Ascending aorta (tissue), 2 donors: ENCODE measurements around the gene HEY2. TPM values are rescaled to one million over a fixed set of nuclear protein-coding genes. Genes with fewer than 3 reads are reported as not detected.

Source experiments
- DNase-seq, 2 donors: peaks; one replicate each; pipeline ENCODE4 v3.0.0-alpha.2; 2019; ENCODE audit warnings: low spot score in 2 of 2
- H3K27ac ChIP-seq, 2 donors: fragments of 200-600 bp; sonication (generic); one replicate each; pipeline ENCODE4 v1.5.1; 2016 to 2017; ENCODE audit warnings: mild to moderate bottlenecking in 1 of 2
- H3K27me3 ChIP-seq: fragments of 200-600 bp; sonication (generic); one replicate; pipeline ENCODE4 v1.5.1; 2017
- H3K36me3 ChIP-seq, 2 donors: fragments of 200-600 bp; sonication (generic); one replicate each; pipeline ENCODE4 v1.5.1; 2016
- H3K4me1 ChIP-seq, 2 donors: fragments of 200-600 bp; sonication (generic); one replicate each; pipeline ENCODE4 v1.5.1; 2016 to 2017; ENCODE audit warnings: mild to moderate bottlenecking in 1 of 2
- H3K4me3 ChIP-seq, 2 donors: fragments of 200-600 bp; sonication (generic); one replicate each; pipeline ENCODE4 v1.5.1; 2016 to 2017; ENCODE audit warnings: mild to moderate bottlenecking in 1 of 2
- H3K9me3 ChIP-seq, 2 donors: fragments of 200-600 bp; sonication (generic); one replicate each; pipeline ENCODE4 v1.5.1; 2016
- intact Hi-C: fragments of 100-400 bp; cut with DNase I; formaldehyde crosslinking; loops from one replicate; pipeline ENCODE4 v1.15.1; 2023
- total RNA-seq: library from RNA; depleted of rRNA; stranded (reverse); fragments of >200 nt; gene quantifications from one replicate; pipeline ENCODE4 v1.1.0, GENCODE V29; 2016
- TF ChIP-seq, protein P1 (sequence below), 3 experiments: fragments of 200-600 bp in 2 of 3; fragments of 450-650 bp in 1 of 3; sonication (generic) in 2 of 3; IDR thresholded peaks; one replicate each; pipeline ENCODE4 v1.5.1; 2016 to 2019; ENCODE audit warnings: antibody characterized with exemption in 3 of 3, mild to moderate bottlenecking in 1 of 3, moderate library complexity in 1 of 3

Gene HEY2
- total RNA-seq, 1 donor from 2014 or later: 0.32 TPM

DNA sequence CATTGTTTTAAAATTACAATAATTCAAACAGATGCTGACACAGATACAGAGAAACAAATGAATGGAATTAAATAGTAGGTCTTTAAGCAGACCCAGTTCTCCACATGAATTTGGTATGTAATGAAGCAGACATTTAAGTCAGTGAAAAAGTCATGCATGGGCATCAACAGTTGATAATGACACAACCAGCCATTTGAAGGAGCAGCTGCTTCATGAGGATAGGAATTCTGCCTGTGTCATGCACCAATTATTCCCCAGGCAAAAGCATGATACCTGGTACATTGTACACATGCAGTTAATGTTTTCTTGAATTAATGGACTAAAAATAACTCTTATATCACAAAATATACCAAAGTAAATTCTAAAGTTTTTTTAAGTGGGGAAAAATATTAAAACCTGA lies 11.2 kb upstream of the HEY2 start:
- TF ChIP-seq, protein P1, sequence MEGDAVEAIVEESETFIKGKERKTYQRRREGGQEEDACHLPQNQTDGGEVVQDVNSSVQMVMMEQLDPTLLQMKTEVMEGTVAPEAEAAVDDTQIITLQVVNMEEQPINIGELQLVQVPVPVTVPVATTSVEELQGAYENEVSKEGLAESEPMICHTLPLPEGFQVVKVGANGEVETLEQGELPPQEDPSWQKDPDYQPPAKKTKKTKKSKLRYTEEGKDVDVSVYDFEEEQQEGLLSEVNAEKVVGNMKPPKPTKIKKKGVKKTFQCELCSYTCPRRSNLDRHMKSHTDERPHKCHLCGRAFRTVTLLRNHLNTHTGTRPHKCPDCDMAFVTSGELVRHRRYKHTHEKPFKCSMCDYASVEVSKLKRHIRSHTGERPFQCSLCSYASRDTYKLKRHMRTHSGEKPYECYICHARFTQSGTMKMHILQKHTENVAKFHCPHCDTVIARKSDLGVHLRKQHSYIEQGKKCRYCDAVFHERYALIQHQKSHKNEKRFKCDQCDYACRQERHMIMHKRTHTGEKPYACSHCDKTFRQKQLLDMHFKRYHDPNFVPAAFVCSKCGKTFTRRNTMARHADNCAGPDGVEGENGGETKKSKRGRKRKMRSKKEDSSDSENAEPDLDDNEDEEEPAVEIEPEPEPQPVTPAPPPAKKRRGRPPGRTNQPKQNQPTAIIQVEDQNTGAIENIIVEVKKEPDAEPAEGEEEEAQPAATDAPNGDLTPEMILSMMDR (IDR thresholded peaks at IDR 0.05): no peak
- intact Hi-C loops: no loop called here

DNA sequence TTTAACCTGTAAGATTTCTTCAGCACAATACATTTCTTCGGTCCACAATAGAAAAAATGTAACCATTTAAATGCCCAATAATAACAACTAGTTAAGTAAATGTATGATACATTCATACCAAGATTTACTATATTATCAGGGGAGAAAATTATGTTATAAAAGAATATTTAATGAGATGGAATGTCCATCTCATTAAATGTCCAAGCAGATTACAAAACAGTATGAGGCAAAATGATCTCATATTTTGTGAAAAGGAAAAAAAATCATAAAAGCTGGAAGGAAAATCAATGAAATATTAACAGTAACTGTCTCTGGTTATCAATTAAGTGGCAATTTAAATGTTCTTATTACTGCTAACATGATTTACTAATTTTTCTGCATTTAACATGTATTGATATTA lies 10.1 kb upstream of the HEY2 start:
- H3K27ac ChIP-seq: no peak overlapping the region
- H3K27me3 ChIP-seq: no peaks in the 10 kb centered on the region
- peaks cover 2 to 10% of the 10 kb centered on the region in 2 donors for H3K4me1 ChIP-seq
- no peaks in the 10 kb centered on the region for H3K9me3 ChIP-seq
- no peak for DNase-seq
- TF ChIP-seq, protein P1 (IDR thresholded peaks at IDR 0.05): no peak
- H3K4me3 ChIP-seq: no peak overlapping the region
- intact Hi-C loops: no loop called here
- no peaks in the 10 kb centered on the region for H3K36me3 ChIP-seq

More for the DNA sequence above, 11.2 kb upstream of the HEY2 start:
- peaks cover 0 to 7% of the 10 kb centered on the region in 2 donors for H3K4me1 ChIP-seq
- no peak overlapping the region for H3K27ac ChIP-seq
- H3K9me3 ChIP-seq: no peaks in the 10 kb centered on the region
- H3K4me3 ChIP-seq: no peak overlapping the region
- no peaks in the 10 kb centered on the region for H3K27me3 ChIP-seq
- no peaks in the 10 kb centered on the region for H3K36me3 ChIP-seq
- DNase-seq: no peak

DNA sequence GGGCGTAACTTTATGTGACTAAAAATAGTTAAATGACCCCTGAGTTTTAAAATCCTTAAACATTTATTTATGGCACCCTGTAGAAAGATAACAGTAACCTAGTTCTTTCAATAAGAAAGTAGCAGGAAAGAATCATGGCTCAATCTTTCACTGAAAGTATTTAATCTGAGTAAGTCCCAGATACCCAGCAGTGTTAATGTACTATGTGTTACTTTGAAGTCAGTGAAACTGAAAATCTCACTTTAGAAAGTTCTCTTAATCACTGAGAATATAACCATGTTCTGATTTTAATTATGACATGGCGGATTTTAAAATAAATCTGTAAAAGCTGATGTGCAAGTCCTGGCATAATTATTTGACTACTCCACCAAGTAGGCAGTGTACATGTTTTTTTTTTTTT lies 8.1 kb upstream of the HEY2 start:
- no peaks in the 10 kb centered on the region for H3K27me3 ChIP-seq
- H3K36me3 ChIP-seq: no peaks in the 10 kb centered on the region
- H3K4me3 ChIP-seq: peak overlapping the region in 1 of 2 donors; percentile 56
- intact Hi-C loops: loop anchor here (5.0 kb wide), 1 partner anchor 44 kb away; no protein-coding TSS in a partner anchor
- TF ChIP-seq, protein P1 (IDR thresholded peaks at IDR 0.05): no peak
- H3K27ac ChIP-seq: peak overlapping the region; percentile 95 to 99
- no peaks in the 10 kb centered on the region for H3K9me3 ChIP-seq
- no peak for DNase-seq
- H3K4me1 ChIP-seq: peaks cover 10 to 12% of the 10 kb centered on the region in 2 donors

DNA sequence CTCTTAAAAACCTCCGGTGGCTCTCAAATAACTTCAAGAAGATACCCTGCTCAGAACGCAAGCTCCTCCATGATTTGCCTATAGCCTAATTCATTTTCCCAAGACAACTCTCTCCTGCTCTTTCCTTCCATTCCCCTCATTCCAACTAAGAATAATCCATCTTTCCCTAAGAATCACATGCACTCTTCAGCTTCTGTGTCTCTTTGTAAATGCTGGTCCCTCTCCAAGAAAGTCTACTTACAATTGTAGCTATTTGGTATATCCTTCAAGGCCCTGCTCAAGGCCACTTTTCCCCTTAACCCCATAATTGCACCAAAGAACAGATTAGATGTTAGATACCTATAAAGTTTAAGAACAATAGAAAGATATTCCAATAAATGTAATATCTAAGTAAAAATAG lies 7.4 kb upstream of the HEY2 start:
- intact Hi-C loops: loop anchor here (5.0 kb wide), 1 partner anchor 45 kb away; no protein-coding TSS in a partner anchor
- Histone ChIP-seq H3K27me3 (no peaks in the 10 kb centered on the region), H3K27ac (peak overlapping the region; percentile 95 to 99), H3K36me3 (no peaks in the 10 kb centered on the region), H3K4me1 (peaks cover 10 to 12% of the 10 kb centered on the region in 2 donors), H3K4me3 (peak overlapping the region; percentile 24 to 56), H3K9me3 (no peaks in the 10 kb centered on the region)
- TF ChIP-seq, protein P1 (IDR thresholded peaks at IDR 0.05): no peak
- no peak for DNase-seq

DNA sequence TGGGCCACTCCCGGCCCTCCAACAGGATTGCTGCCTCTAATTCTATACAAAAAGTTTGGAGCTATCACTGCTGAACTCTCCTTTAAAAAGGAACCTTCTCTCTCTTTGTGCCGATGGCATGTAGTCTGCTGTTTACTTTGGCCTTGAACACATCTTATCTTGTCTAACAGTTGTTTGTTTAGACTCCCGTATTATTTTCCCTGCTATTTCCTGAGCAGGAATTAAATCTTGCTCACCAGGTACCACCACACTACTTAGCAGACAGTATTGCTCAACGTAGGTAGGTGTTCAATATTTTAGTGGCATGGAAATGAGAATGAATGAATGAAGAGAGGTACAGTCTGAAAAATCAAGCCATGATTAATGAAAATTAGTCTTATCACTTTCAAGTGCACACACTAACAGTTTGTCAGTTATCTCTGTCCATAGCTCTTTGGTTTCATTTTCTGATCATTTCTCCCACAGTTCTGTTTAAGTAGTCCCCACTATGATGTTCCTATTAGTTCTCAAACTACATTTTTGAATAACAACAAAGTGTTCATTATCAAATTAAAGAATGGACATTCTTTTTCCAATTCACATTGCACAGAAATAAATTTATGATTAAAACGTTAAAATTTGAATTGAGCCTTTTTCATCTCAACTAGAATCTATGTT lies 6.8 kb upstream of the HEY2 start:
- no peak for DNase-seq
- no peaks in the 10 kb centered on the region for H3K9me3 ChIP-seq
- H3K27ac ChIP-seq: peak overlapping the region; percentile 95 to 99
- intact Hi-C loops: loop anchor here (5.0 kb wide), 1 partner anchor 45 kb away; no protein-coding TSS in a partner anchor
- peak overlapping the region; percentile 24 to 56 for H3K4me3 ChIP-seq
- no peaks in the 10 kb centered on the region for H3K27me3 ChIP-seq
- no peaks in the 10 kb centered on the region for H3K36me3 ChIP-seq
- peaks cover 10 to 12% of the 10 kb centered on the region in 2 donors for H3K4me1 ChIP-seq
- TF ChIP-seq, protein P1 (IDR thresholded peaks at IDR 0.05): no peak
